ENCODE results near the gene PBRM1. TPM values are rescaled to one million over a fixed set of nuclear protein-coding genes. Genes with fewer than 3 reads are reported as not detected.

Gene PBRM1
- total and polyA plus RNA-seq, 2 of the 8 experiments (the other 6 are each of a cell fraction or from before 2014, with no cell fraction given): 19.3 to 65.8 TPM

DNA sequence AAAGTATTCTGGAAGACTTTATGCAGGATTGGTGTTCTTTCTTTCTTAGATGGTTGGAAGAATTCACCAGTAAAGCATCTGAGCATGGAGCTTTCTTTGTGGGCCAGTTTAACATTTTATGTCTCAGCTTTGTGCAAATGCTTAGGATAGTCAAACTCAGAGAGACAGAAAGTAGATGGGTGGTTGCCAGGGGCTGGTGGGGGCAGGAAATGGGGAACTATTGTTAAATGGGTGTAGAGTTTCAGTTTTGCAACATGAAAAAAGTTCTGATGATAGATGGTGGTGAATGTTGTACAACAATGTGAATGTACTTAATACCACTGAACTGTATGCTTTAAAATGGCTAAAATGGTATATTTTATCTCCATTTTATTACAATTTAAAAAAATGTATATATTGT is 45.0 kb upstream of the PBRM1 start:
- H2AFZ ChIP-seq (ENCODE audit: low read length): no peak overlapping the region
- H3K27me3 ChIP-seq (replicated peaks in 1 of 4; ENCODE audit: control insufficient read depth in 3 of 4, extremely low read depth in 1 of 4, insufficient read depth in 3 of 4, low read length in 3 of 4): no peaks in the 10 kb centered on the region
- DNase-seq (ENCODE audit: low read depth in 1 of 2, low spot score in 2 of 2): no peak
- H3K9me3 ChIP-seq (ENCODE audit: insufficient read depth in 2 of 2, low read depth in 1 of 2, low read length in 1 of 2): no peaks in the 10 kb centered on the region
- H3K79me2 ChIP-seq (ENCODE audit: control insufficient read depth in 1 of 2, insufficient read depth in 2 of 2, low read length in 2 of 2): no peaks in the 10 kb centered on the region
- H3K23ac ChIP-seq (ENCODE audit: insufficient read length): no peak overlapping the region
- H2BK15ac ChIP-seq (ENCODE audit: low read length): no peak overlapping the region
- H3K4me2 ChIP-seq (ENCODE audit: insufficient read depth in 1 of 2, low read depth in 2 of 2, low read length in 2 of 2): no peak overlapping the region
- H2AK5ac ChIP-seq (ENCODE audit: low read depth, low read length): no peak overlapping the region
- H4K8ac ChIP-seq (ENCODE audit: extremely low read depth, insufficient read depth, low read length): no peak overlapping the region
- H3K27ac ChIP-seq (ENCODE audit: low read depth, low read length): no peak overlapping the region
- no peak overlapping the region for H3K14ac ChIP-seq (ENCODE audit: insufficient read length)
- H2BK12ac ChIP-seq (ENCODE audit: low read depth, low read length): no peak overlapping the region
- H3K36me3 ChIP-seq (ENCODE audit: control insufficient read depth in 2 of 4, insufficient read depth in 4 of 4, low read length in 3 of 4): peaks cover 0 to 31% (median 21%) of the 10 kb centered on the region in 4 experiments; a peak in 5 of 8 replicates
- H4K91ac ChIP-seq (replicated peaks; ENCODE audit: insufficient read length, low read length): no peak overlapping the region
- H2BK20ac ChIP-seq (ENCODE audit: low read length): no peak overlapping the region
- no peaks in the 10 kb centered on the region for H4K20me1 ChIP-seq (replicated peaks in 1 of 2; ENCODE audit: control insufficient read depth in 1 of 2, insufficient read depth in 2 of 2, low read length in 2 of 2)
- no peak overlapping the region for H3K18ac ChIP-seq (ENCODE audit: extremely low read depth, low read length)
- ChIA-PET CTCF (ENCODE audit: partially characterized antibody) (interaction anchor here (0.9 kb wide), 1 partner anchor 11 kb away, joined by 3 read pairs; no protein-coding TSS in a partner anchor), POLR2A (ENCODE audit: partially characterized antibody) (interaction anchor here (1.1 kb wide), 1 partner anchor 44 kb away, joined by 3 read pairs; no protein-coding TSS in a partner anchor)
- no peak overlapping the region for H3K4me3 ChIP-seq (ENCODE audit: extremely low read depth in 1 of 4, insufficient read depth in 2 of 4, low read depth in 3 of 4, low read length in 4 of 4)
- H3K79me1 ChIP-seq (ENCODE audit: low read depth, low read length): no peaks in the 10 kb centered on the region
- H3K56ac ChIP-seq (replicated peaks; ENCODE audit: insufficient read length, low read depth, low read length): no peak overlapping the region
- H3K9ac ChIP-seq (replicated peaks in 1 of 4; ENCODE audit: extremely low read depth in 1 of 4, low read depth in 3 of 4, low read length in 3 of 4): no peak overlapping the region
- no peak overlapping the region for H4K5ac ChIP-seq (ENCODE audit: insufficient read length, low read depth, low read length)
- H3K4ac ChIP-seq (replicated peaks; ENCODE audit: insufficient read length, low read depth, low read length): no peak overlapping the region
- H2BK5ac ChIP-seq (ENCODE audit: low read depth, low read length): no peak overlapping the region
- FAIRE-seq: no peak
- H3K4me1 ChIP-seq (replicated peaks in 1 of 4; ENCODE audit: control insufficient read depth in 3 of 4, insufficient read depth in 4 of 4, low read length in 3 of 4): no peaks in the 10 kb centered on the region
- H2BK120ac ChIP-seq (replicated peaks; ENCODE audit: low read depth, low read length): no peak overlapping the region
- H3K23me2 ChIP-seq (ENCODE audit: low read depth, low read length): no peaks in the 10 kb centered on the region
- TF ChIP-seq, protein P1, sequence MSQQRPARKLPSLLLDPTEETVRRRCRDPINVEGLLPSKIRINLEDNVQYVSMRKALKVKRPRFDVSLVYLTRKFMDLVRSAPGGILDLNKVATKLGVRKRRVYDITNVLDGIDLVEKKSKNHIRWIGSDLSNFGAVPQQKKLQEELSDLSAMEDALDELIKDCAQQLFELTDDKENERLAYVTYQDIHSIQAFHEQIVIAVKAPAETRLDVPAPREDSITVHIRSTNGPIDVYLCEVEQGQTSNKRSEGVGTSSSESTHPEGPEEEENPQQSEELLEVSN (IDR thresholded peaks at IDR 0.05): no peak
- TF ChIP-seq MAX (IDR thresholded peaks at IDR 0.05) (no peak), FOSL1 (IDR thresholded peaks at IDR 0.05; ENCODE audit: insufficient read depth, low read depth, low read length) (no peak), BACH1 (IDR thresholded peaks at IDR 0.05; ENCODE audit: low read length) (no peak), CBX8 (IDR thresholded peaks at IDR 0.05; ENCODE audit: borderline replicate concordance, low read depth, low read length) (no peak)

Measured in H1 (cell line).